K562 (cell line): Measurements from ENCODE around the gene SUCNR1. TPM values are rescaled to one million over a fixed set of nuclear protein-coding genes. Genes with fewer than 3 reads are reported as not detected.
A peak's percentile ranks its signal among the peaks of the same experiment; 100 is the strongest.

Experiments used
- FOSL1 ChIP-seq: fragments of 200-800 bp; sonication (Bioruptor generic); conservative IDR thresholded peaks from 2 replicates; pipeline ENCODE4 v1.6.1; 2016; ENCODE audit warnings: missing genetic modification characterization, missing compliant biosample characterization
- PHF8 ChIP-seq: fragments of 200-600 bp; sonication (generic); IDR thresholded peaks from 2 replicates; pipeline ENCODE4 v1.6.1; 2012; ENCODE audit warnings: mixed run types, mild to moderate bottlenecking, inconsistent platforms, low read length, moderate library complexity, borderline replicate concordance
- RBM17 ChIP-seq: fragments of 200-400 bp; formaldehyde crosslinking; IDR thresholded peaks from 2 replicates; pipeline ENCODE4 v1.6.1; 2017; ENCODE audit warnings: low read depth, mild to moderate bottlenecking, low read length, borderline replicate concordance
- THAP7 ChIP-seq: fragments of 250-450 bp; sonication (Bioruptor Pico); IDR thresholded peaks from 2 replicates; pipeline ENCODE4 v1.5.0; 2021
- ZNF143 ChIP-seq: sonication (generic); formaldehyde crosslinking; IDR thresholded peaks from 2 replicates; pipeline ENCODE4 v1.9.0; 2022; ENCODE audit warnings: mild to moderate bottlenecking, missing genetic modification reagents
- ZNF511 ChIP-seq: sonication (generic); formaldehyde crosslinking; IDR thresholded peaks from 2 replicates; pipeline ENCODE4 v1.8.0; 2022; ENCODE audit warnings: mild to moderate bottlenecking, missing genetic modification reagents
- polyA plus RNA-seq, 8 experiments: library from polyadenylated mRNA; depleted of rRNA in 4 of 8; stranded (reverse) in 5 of 8; unstranded in 3 of 8; fragments of >200 nt; fragmentation: Nextera tagmentation in 2 of 8; fragmentation: Illumina TruSeq in 1 of 8; extraction: Ambion mirVana in 2 of 8; extraction: Trizol in 1 of 8; gene quantifications; 2 replicates each; pipeline versions ENCODE4 v1.2.1 to v1.2.3, GENCODE V29; 2011 to 2014; ENCODE audit warnings: inconsistent platforms in 1 of 8, missing spikeins in 1 of 8
- total RNA-seq, 7 experiments: library from RNA; depleted of rRNA in 6 of 7; stranded (reverse); fragments of >200 nt in 6 of 7; fragmentation: Illumina TruSeq in 2 of 7; extraction: Trizol in 2 of 7; gene quantifications; 2 replicates each; pipeline versions ENCODE4 v1.2.1 to v1.2.3, GENCODE V29; 2011 to 2021; ENCODE audit warnings: low replicate concordance in 1 of 7
- TF ChIP-seq, protein P1 (sequence below), 2 experiments: fragments of 450-650 bp; formaldehyde crosslinking in 1 of 2; IDR thresholded peaks; 2 replicates each; pipeline versions ENCODE4 v1.4.0 to v1.6.1; 2014 to 2020; ENCODE audit warnings: mild to moderate bottlenecking in 2 of 2, borderline replicate concordance in 1 of 2, low read depth in 1 of 2
- TF ChIP-seq, protein P2 (sequence below): sonication (generic); formaldehyde crosslinking; IDR thresholded peaks from 2 replicates; pipeline ENCODE4 v1.8.0; 2022; ENCODE audit warnings: mild to moderate bottlenecking, missing genetic modification reagents

The SUCNR1 gene
- total and polyA plus RNA-seq, 9 of the 15 experiments (the other 6 are each of a cell fraction or from before 2014, with no cell fraction given): 0.04 to 0.54 (median 0.13) TPM

GRCh38 chr3:151918253-151919029 lies 45.0 kb downstream of the SUCNR1 start (continued):
- TF ChIP-seq, protein P1, sequence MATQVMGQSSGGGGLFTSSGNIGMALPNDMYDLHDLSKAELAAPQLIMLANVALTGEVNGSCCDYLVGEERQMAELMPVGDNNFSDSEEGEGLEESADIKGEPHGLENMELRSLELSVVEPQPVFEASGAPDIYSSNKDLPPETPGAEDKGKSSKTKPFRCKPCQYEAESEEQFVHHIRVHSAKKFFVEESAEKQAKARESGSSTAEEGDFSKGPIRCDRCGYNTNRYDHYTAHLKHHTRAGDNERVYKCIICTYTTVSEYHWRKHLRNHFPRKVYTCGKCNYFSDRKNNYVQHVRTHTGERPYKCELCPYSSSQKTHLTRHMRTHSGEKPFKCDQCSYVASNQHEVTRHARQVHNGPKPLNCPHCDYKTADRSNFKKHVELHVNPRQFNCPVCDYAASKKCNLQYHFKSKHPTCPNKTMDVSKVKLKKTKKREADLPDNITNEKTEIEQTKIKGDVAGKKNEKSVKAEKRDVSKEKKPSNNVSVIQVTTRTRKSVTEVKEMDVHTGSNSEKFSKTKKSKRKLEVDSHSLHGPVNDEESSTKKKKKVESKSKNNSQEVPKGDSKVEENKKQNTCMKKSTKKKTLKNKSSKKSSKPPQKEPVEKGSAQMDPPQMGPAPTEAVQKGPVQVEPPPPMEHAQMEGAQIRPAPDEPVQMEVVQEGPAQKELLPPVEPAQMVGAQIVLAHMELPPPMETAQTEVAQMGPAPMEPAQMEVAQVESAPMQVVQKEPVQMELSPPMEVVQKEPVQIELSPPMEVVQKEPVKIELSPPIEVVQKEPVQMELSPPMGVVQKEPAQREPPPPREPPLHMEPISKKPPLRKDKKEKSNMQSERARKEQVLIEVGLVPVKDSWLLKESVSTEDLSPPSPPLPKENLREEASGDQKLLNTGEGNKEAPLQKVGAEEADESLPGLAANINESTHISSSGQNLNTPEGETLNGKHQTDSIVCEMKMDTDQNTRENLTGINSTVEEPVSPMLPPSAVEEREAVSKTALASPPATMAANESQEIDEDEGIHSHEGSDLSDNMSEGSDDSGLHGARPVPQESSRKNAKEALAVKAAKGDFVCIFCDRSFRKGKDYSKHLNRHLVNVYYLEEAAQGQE (IDR thresholded peaks at IDR 0.05; ENCODE audit: borderline replicate concordance): peak; percentile 79; the same call in 1 of the 2 replicates
- TF ChIP-seq, protein P1 (CRISPR knock-in tag; IDR thresholded peaks at IDR 0.05; ENCODE audit: low read depth): no peak
- TF ChIP-seq FOSL1 (tag): 0 out of 2 replicates have a peak, but pooled peaks have one; percentile 16
- TF ChIP-seq, protein P2, sequence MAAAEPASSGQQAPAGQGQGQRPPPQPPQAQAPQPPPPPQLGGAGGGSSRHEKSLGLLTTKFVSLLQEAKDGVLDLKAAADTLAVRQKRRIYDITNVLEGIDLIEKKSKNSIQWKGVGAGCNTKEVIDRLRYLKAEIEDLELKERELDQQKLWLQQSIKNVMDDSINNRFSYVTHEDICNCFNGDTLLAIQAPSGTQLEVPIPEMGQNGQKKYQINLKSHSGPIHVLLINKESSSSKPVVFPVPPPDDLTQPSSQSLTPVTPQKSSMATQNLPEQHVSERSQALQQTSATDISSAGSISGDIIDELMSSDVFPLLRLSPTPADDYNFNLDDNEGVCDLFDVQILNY: no peak
- no peak for TF ChIP-seq ZNF143 (CRISPR knock-in tag)
- no peak for TF ChIP-seq THAP7 (CRISPR knock-in tag)
- TF ChIP-seq PHF8: no peak
- TF ChIP-seq RBM17: no peak
- no peak for TF ChIP-seq ZNF511 (CRISPR knock-in tag)
